PC-3 (cell line): ENCODE measurements around the gene LIMS2.

Source experiments
- CTCF ChIP-seq: fragments of 300-600 bp; sonication (generic); conservative IDR thresholded peaks from 2 replicates; pipeline ENCODE4 v1.5.1; 2017; ENCODE audit warnings: antibody characterized with exemption, low read depth, mild to moderate bottlenecking, low read length
- EZH2 ChIP-seq: fragments of 300-600 bp; sonication (generic); IDR thresholded peaks from one replicate; pipeline ENCODE4 v1.6.1; 2017; ENCODE audit warnings: antibody characterized with exemption, mild to moderate bottlenecking, low read length; ENCODE audit not compliant: unreplicated experiment
- EZH2phosphoT487 ChIP-seq: fragments of 300-600 bp; sonication (generic); IDR thresholded peaks from 2 replicates; pipeline ENCODE4 v1.6.1; 2018; ENCODE audit warnings: mild to moderate bottlenecking, antibody characterized with exemption, low read length, borderline replicate concordance

GRCh38 chr2:127670957-127671290 lies 4.4 kb downstream of the LIMS2 start:
- TF ChIP-seq CTCF (no peak), EZH2 (no peak), EZH2phosphoT487 (no peak)
